Activated naive CD8-positive, alpha-beta T cell treated with anti-CD3 and anti-CD28 coated beads for 36 hours (primary cell): Measurements from ENCODE around the gene AKAP6. TPM values are rescaled to one million over a fixed set of nuclear protein-coding genes. Genes with fewer than 3 reads are reported as not detected.
"Not testable (repeated sequence)": the region's sequence is repeated elsewhere in the genome, so short reads cannot be mapped to it uniquely, and the experiment has no call there.

Experiments used
- DNase-seq: peaks from one replicate; pipeline ENCODE4 v3.0.0; 2021
- H3K27ac Mint-ChIP-seq: one replicate; pipeline ENCODE4 v1.8.0; 2022; ENCODE audit warnings: mild to moderate bottlenecking, moderate library complexity, mixed read lengths
- H3K27me3 Mint-ChIP-seq: one replicate; pipeline ENCODE4 v1.8.0; 2022; ENCODE audit warnings: mild to moderate bottlenecking, mixed read lengths
- H3K36me3 Mint-ChIP-seq: one replicate; pipeline ENCODE4 v1.8.0; 2021; ENCODE audit warnings: mild to moderate bottlenecking, mixed read lengths
- H3K4me1 Mint-ChIP-seq: one replicate; pipeline ENCODE4 v1.8.0; 2021; ENCODE audit warnings: mixed read lengths
- H3K4me3 Mint-ChIP-seq: one replicate; pipeline ENCODE4 v1.8.0; 2022; ENCODE audit warnings: mild to moderate bottlenecking, moderate library complexity, mixed read lengths
- H3K9me3 Mint-ChIP-seq: one replicate; pipeline ENCODE4 v1.8.0; 2022; ENCODE audit warnings: mixed read lengths
- total RNA-seq, 2 experiments: library from RNA; stranded (reverse); gene quantifications; one replicate each; pipeline ENCODE4 v1.2.3, GENCODE V29; 2021

The AKAP6 gene
- total RNA-seq, 2 experiments from 2014 or later = 1.3 to 2.1 TPM

DNA sequence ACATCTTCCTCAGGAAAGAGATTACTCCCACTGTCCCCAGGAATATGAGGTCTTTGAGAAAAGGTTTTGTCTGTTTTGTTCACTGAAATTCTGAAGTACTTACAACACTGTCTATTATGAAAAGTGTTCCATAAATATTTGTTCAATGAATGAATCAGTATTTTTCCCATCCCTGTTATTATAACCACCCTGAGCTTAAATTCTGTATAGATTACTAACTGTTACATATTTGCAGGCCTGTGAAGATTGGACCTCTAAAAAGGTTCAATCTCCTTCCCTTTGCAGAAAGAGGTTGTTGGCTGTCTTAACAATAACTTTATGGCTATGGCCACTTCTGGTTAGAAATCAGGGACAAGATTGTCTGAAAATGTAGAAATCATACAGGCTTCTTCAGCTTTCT, 435.0 kb downstream of the AKAP6 start:
- Mint-ChIP-seq H3K27ac (no peak overlapping the region), H3K4me3 (no peak overlapping the region), H3K27me3 (no peaks in the 10 kb centered on the region), H3K4me1 (no peaks in the 10 kb centered on the region), H3K36me3 (no peaks in the 10 kb centered on the region), H3K9me3 (peaks cover 3% of the 10 kb centered on the region)
- no peak for DNase-seq

DNA sequence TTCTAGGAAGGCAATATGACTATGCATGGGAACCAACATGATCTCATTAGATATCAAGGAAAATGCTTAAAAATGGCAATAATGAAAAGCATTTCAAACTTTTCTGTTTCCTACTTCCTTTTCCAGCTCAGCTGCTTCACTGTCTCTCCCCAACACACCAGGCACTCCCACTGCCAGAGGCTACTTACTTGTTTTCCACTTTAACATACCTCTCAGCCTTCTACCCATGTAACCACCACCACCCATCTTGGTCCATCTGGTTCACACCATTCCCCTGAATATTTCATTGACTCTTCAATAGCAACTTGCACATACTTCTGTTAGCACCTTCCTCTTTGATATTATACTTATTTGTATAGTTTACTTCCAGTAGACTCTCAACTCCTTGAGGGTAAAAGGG, 441.3 kb downstream of the AKAP6 start:
- no peaks in the 10 kb centered on the region for H3K27me3 Mint-ChIP-seq
- H3K4me1 Mint-ChIP-seq = no peaks in the 10 kb centered on the region
- peaks cover 3% of the 10 kb centered on the region for H3K36me3 Mint-ChIP-seq
- no peaks in the 10 kb centered on the region for H3K9me3 Mint-ChIP-seq
- H3K27ac Mint-ChIP-seq = no peak overlapping the region
- no peak for DNase-seq
- no peak overlapping the region for H3K4me3 Mint-ChIP-seq

DNA sequence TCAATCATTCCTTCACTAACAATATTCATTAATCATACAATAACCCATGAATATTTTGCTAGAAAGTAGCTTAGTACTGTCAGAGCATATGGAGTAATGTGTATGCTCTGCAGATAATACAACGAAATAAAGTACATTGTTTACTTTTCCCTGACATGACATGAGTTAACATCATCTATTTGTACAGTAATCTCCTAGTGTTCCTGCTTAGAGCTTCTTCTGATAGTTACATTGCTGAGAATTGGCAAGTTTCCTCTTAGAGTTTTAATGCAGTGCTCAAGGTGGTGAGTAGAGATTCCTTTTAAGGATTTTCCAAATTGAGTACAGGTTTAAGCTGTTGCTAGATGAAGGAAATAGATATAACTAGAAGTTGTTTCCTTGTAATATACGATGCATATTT, 445.1 kb downstream of the AKAP6 start:
- no peak for DNase-seq
- H3K4me3 Mint-ChIP-seq = no peak overlapping the region

GRCh38 chr14:32779840-32780239, 450.7 kb downstream of the AKAP6 start:
- Mint-ChIP-seq H3K27me3 (no peaks in the 10 kb centered on the region), H3K36me3 (peaks cover 4% of the 10 kb centered on the region), H3K4me1 (no peaks in the 10 kb centered on the region), H3K27ac (no peak overlapping the region), H3K9me3 (peaks cover 2% of the 10 kb centered on the region), H3K4me3 (no peak overlapping the region)
- no peak for DNase-seq

More for the DNA sequence above, 445.1 kb downstream of the AKAP6 start:
- H3K4me1 Mint-ChIP-seq = no peaks in the 10 kb centered on the region
- H3K9me3 Mint-ChIP-seq = peaks cover 2% of the 10 kb centered on the region
- H3K27me3 Mint-ChIP-seq = no peaks in the 10 kb centered on the region
- peaks cover 6% of the 10 kb centered on the region for H3K36me3 Mint-ChIP-seq
- no peak overlapping the region for H3K27ac Mint-ChIP-seq

- no peaks in the 10 kb centered on the region for H3K27me3 Mint-ChIP-seq
- no peak for DNase-seq
- H3K27ac Mint-ChIP-seq = no peak overlapping the region
- peaks cover 2% of the 10 kb centered on the region for H3K36me3 Mint-ChIP-seq
- no peak overlapping the region for H3K4me3 Mint-ChIP-seq
- no peaks in the 10 kb centered on the region for H3K4me1 Mint-ChIP-seq
- peaks cover 4% of the 10 kb centered on the region for H3K9me3 Mint-ChIP-seq
Measured at GRCh38 chr14:32784405-32784804, 455.3 kb downstream of the AKAP6 start.

DNA sequence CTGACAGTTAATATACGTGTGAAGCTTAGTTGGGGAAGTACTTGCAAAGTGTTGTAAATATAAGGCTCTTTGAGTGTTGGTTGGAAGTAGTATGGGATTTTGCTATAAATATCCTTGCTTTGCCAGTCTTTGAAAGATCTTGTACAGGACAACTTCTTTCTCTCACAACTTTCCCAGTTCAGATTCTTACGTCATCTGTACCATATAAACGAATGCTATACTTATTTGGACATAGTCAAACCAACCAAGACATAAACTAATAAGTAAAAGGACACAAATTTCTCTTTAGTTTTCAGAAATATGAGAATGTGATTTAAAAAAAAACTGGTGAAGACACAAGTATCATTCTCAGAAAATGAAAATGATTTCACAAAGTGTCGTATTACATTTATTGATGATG, 456.5 kb downstream of the AKAP6 start:
- no peak for DNase-seq
- H3K4me3 Mint-ChIP-seq = no peak overlapping the region
- no peaks in the 10 kb centered on the region for H3K27me3 Mint-ChIP-seq
- no peak overlapping the region for H3K27ac Mint-ChIP-seq
- H3K4me1 Mint-ChIP-seq = no peaks in the 10 kb centered on the region
- peaks cover 2% of the 10 kb centered on the region for H3K36me3 Mint-ChIP-seq
- peaks cover 6% of the 10 kb centered on the region for H3K9me3 Mint-ChIP-seq

DNA sequence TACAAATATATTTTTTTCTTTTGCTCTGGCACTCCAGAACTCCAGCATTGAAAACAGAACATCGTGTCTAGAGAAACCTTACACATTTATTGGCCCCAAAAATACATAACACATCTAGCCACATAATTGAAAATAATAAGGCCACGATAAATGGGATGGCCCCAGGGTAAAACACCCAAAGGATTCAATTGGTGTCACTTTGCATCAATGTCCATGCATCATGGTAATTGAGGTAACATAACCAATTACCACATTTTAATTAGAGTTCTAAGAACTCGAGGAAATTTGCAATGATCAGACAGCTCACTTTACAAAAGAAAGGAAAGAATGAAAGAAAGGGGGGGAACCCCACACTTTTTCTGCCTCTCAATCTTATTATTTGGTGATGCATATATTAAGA, 457.8 kb downstream of the AKAP6 start:
- peaks cover 2% of the 10 kb centered on the region for H3K36me3 Mint-ChIP-seq
- H3K9me3 Mint-ChIP-seq = peaks cover 14% of the 10 kb centered on the region
- DNase-seq = no peak
- no peak overlapping the region for H3K27ac Mint-ChIP-seq
- H3K27me3 Mint-ChIP-seq = no peaks in the 10 kb centered on the region
- H3K4me1 Mint-ChIP-seq = no peaks in the 10 kb centered on the region
- no peak overlapping the region for H3K4me3 Mint-ChIP-seq

- H3K4me1 Mint-ChIP-seq, H3K36me3 Mint-ChIP-seq, H3K27ac Mint-ChIP-seq, DNase-seq, H3K27me3 Mint-ChIP-seq, H3K4me3 Mint-ChIP-seq: not testable (repeated sequence)
- H3K9me3 Mint-ChIP-seq = peaks cover 41% of the 10 kb centered on the region
Measured at GRCh38 chr14:32793033-32793432, 463.9 kb downstream of the AKAP6 start.

GRCh38 chr14:32800320-32800719, 471.2 kb downstream of the AKAP6 start:
- H3K36me3 Mint-ChIP-seq = peaks cover 7% of the 10 kb centered on the region
- H3K9me3 Mint-ChIP-seq = peaks cover 42% of the 10 kb centered on the region
- no peak overlapping the region for H3K4me3 Mint-ChIP-seq
- H3K4me1 Mint-ChIP-seq = no peaks in the 10 kb centered on the region
- H3K27ac Mint-ChIP-seq = no peak overlapping the region
- no peak for DNase-seq
- no peaks in the 10 kb centered on the region for H3K27me3 Mint-ChIP-seq

- Mint-ChIP-seq H3K27me3 (no peaks in the 10 kb centered on the region), H3K4me3 (no peak overlapping the region), H3K36me3 (peaks cover 7% of the 10 kb centered on the region), H3K9me3 (peaks cover 42% of the 10 kb centered on the region), H3K4me1 (no peaks in the 10 kb centered on the region), H3K27ac (no peak overlapping the region)
- DNase-seq = no peak
Measured at GRCh38 chr14:32802295-32802694, 473.2 kb downstream of the AKAP6 start.

GRCh38 chr14:32805979-32806378, 476.9 kb downstream of the AKAP6 start:
- H3K27me3 Mint-ChIP-seq = no peaks in the 10 kb centered on the region
- no peaks in the 10 kb centered on the region for H3K4me1 Mint-ChIP-seq
- no peak for DNase-seq
- peaks cover 27% of the 10 kb centered on the region for H3K9me3 Mint-ChIP-seq
- H3K27ac Mint-ChIP-seq = no peak overlapping the region
- H3K36me3 Mint-ChIP-seq = peaks cover 7% of the 10 kb centered on the region
- H3K4me3 Mint-ChIP-seq = no peak overlapping the region

DNA sequence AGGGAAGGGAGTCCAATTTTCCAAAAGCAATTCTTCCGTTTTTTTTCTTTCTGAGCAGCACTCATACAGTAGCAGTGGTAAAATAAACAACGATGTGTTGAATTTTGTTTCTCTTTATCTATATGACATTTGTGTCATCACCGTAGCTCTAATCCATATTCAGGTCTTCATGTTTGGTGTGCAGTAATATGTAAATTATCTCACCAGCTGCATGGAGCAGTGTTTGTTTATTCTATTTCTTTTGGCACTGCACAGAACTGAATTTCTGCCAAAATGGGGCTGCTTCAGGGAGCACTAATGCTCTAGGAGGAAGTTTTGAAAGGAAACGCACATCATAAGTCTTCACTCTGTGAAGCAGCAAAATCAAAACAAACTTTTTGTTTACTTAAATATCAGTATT, 479.5 kb downstream of the AKAP6 start:
- H3K4me3 Mint-ChIP-seq = no peak overlapping the region
- peaks cover 18% of the 10 kb centered on the region for H3K9me3 Mint-ChIP-seq
- no peaks in the 10 kb centered on the region for H3K4me1 Mint-ChIP-seq
- peaks cover 2% of the 10 kb centered on the region for H3K36me3 Mint-ChIP-seq
- H3K27ac Mint-ChIP-seq = no peak overlapping the region
- no peaks in the 10 kb centered on the region for H3K27me3 Mint-ChIP-seq
- no peak for DNase-seq

GRCh38 chr14:32809255-32809654, 480.2 kb downstream of the AKAP6 start:
- no peaks in the 10 kb centered on the region for H3K27me3 Mint-ChIP-seq
- H3K36me3 Mint-ChIP-seq = no peaks in the 10 kb centered on the region
- no peak for DNase-seq
- H3K4me3 Mint-ChIP-seq = no peak overlapping the region
- H3K9me3 Mint-ChIP-seq = peaks cover 12% of the 10 kb centered on the region
- H3K4me1 Mint-ChIP-seq = no peaks in the 10 kb centered on the region
- H3K27ac Mint-ChIP-seq = no peak overlapping the region

GRCh38 chr14:32813401-32813800, 484.3 kb downstream of the AKAP6 start:
- H3K27me3 Mint-ChIP-seq = no peaks in the 10 kb centered on the region
- no peak overlapping the region for H3K27ac Mint-ChIP-seq
- no peaks in the 10 kb centered on the region for H3K4me1 Mint-ChIP-seq
- no peak overlapping the region for H3K4me3 Mint-ChIP-seq
- no peak for DNase-seq
- H3K36me3 Mint-ChIP-seq = no peaks in the 10 kb centered on the region
- no peaks in the 10 kb centered on the region for H3K9me3 Mint-ChIP-seq

GRCh38 chr14:32814721-32815120, 485.6 kb downstream of the AKAP6 start:
- Mint-ChIP-seq H3K4me1 (no peaks in the 10 kb centered on the region), H3K4me3 (no peak overlapping the region), H3K27ac (no peak overlapping the region), H3K36me3 (no peaks in the 10 kb centered on the region), H3K9me3 (no peaks in the 10 kb centered on the region), H3K27me3 (no peaks in the 10 kb centered on the region)
- no peak for DNase-seq

DNA sequence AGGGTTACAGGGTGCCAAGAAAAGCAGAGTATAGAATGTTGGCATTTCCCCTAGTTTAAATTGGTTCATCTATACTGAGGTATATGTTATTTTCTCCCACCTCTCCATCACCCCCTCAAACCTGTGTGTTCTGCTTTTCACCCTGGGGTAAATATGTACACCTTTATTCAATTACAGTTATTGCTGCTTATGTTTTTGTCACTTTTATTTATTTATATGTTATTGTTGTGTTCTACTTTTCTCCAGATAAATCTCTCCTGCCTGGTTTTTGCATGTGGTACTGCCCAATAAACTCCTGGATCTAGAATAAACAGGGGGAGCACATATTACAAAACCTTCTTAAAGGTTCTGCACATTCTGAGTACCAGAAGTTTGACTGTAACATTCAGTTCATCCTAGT, 487.5 kb downstream of the AKAP6 start:
- Mint-ChIP-seq H3K4me1 (no peaks in the 10 kb centered on the region), H3K27ac (no peak overlapping the region), H3K9me3 (no peaks in the 10 kb centered on the region), H3K36me3 (no peaks in the 10 kb centered on the region), H3K4me3 (no peak overlapping the region), H3K27me3 (no peaks in the 10 kb centered on the region)
- DNase-seq = no peak

DNA sequence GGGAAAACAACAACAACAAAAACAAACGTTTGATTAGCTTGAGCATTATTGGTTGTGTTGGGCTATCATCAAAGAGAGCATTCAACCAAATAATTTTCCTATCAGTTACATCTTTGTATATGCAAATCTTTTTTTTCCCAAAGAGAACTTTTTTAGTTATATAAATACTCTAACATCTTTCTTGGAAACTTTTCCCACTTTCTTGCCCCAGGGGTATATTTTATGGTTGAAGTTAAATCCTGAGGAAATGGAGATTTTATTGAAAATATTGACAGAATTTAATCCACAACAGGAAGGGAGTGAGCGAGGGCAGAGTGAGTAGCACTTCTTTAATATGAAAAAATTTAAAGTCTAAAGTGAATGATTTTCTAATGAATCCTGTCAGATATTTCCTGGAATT, 488.7 kb downstream of the AKAP6 start:
- H3K4me3 Mint-ChIP-seq = no peak overlapping the region
- no peaks in the 10 kb centered on the region for H3K4me1 Mint-ChIP-seq
- H3K27me3 Mint-ChIP-seq = no peaks in the 10 kb centered on the region
- no peak overlapping the region for H3K27ac Mint-ChIP-seq
- no peaks in the 10 kb centered on the region for H3K36me3 Mint-ChIP-seq
- no peak for DNase-seq
- H3K9me3 Mint-ChIP-seq = no peaks in the 10 kb centered on the region
